HepG2 (cell line): Measurements from ENCODE around the gene PACRGL. TPM values are rescaled to one million over a fixed set of nuclear protein-coding genes. Genes with fewer than 3 reads are reported as not detected.

ENCODE experiments used
- ATAC-seq: fragments of 200-7000 bp; cut with Tn5 transposase; 3 replicates; pipeline ENCODE4 v1.9.1; 2020; ENCODE audit warnings: mild to moderate bottlenecking, moderate library complexity
- BruUV-seq: library from RNA; stranded (reverse); fragments of 400-500 nt; replicated peaks from 2 replicates; lab custom pipeline; 2021; lab: Mats Ljungman, UMichigan
- CTCF ChIA-PET: fragments of 300-600 bp; formaldehyde crosslinking; extraction: SDS; loops from one replicate; lab custom pipeline; 2021; ENCODE audit warnings: low total read pairs, inconsistent platforms, low intra/inter-chr PET ratio; lab: Yijun Ruan, JAX
- POLR2A ChIA-PET: fragments of 350-600 bp; sonication (Branson Sonifier 250); formaldehyde crosslinking; loops from one replicate; lab custom pipeline; 2020; ENCODE audit warnings: antibody characterized with exemption, inconsistent platforms; lab: Yijun Ruan, JAX
- DNase-seq: peaks from one replicate; pipeline ENCODE4 v3.0.0-alpha.2; 2015; ENCODE audit warnings: low spot score
- FAIRE-seq: peaks from 3 replicates; lab custom pipeline; 2011; peaks lifted over from hg19 to GRCh38; lab: Jason Lieb, UNC
- H2AFZ ChIP-seq: one replicate; pipeline ENCODE4 v1.6.1; 2011; ENCODE audit warnings: low read length, inconsistent platforms
- H3K27ac ChIP-seq: fragments of 300-600 bp; 3 replicates; pipeline ENCODE4 v1.8.0; 2011; ENCODE audit warnings: mixed run types, mild to moderate bottlenecking, mixed read lengths, low read length, inconsistent platforms; ENCODE audit not compliant: insufficient read depth; ENCODE audit errors: extremely low read length
- H3K27me3 ChIP-seq, 2 experiments: fragments of 200-600 bp in 1 of 2; 2 replicates in 1 of 2; 3 replicates in 1 of 2; pipeline versions ENCODE4 v1.6.0 to v1.8.0; 2011; ENCODE audit warnings: low read length in 2 of 2, mild to moderate bottlenecking in 2 of 2, moderate library complexity in 2 of 2, inconsistent platforms in 1 of 2; ENCODE audit not compliant: insufficient read depth in 2 of 2, control insufficient read depth in 1 of 2
- H3K36me3 ChIP-seq, 2 experiments: fragments of 200-600 bp in 1 of 2; replicated peaks in 1 of 2; 2 replicates in 1 of 2; 3 replicates in 1 of 2; pipeline versions ENCODE4 v1.5.1 to v1.8.0; 2011; ENCODE audit warnings: low read length in 2 of 2, inconsistent platforms in 1 of 2; ENCODE audit not compliant: insufficient read depth in 2 of 2, control insufficient read depth in 1 of 2
- H3K4me1 ChIP-seq: 2 replicates; pipeline ENCODE4 v1.5.1; 2012; ENCODE audit warnings: low read length, inconsistent platforms; ENCODE audit not compliant: insufficient read depth
- H3K4me2 ChIP-seq: 2 replicates; pipeline ENCODE4 v1.6.0; 2011; ENCODE audit warnings: low read depth, low read length, inconsistent platforms
- H3K4me3 ChIP-seq, 3 experiments: fragments of 200-600 bp in 1 of 3; sonication (generic), shearing (Covaris generic) in 1 of 3; replicated peaks in 1 of 3; 2 replicates each; pipeline ENCODE4 v1.5.1; 2011 to 2016; ENCODE audit warnings: low read length in 3 of 3, inconsistent platforms in 2 of 3, low read depth in 2 of 3, mild to moderate bottlenecking in 2 of 3, control low read depth in 1 of 3, mixed read lengths in 1 of 3; ENCODE audit not compliant: insufficient read depth in 1 of 3
- H3K79me2 ChIP-seq: one replicate; pipeline ENCODE4 v1.6.1; 2011; ENCODE audit warnings: low read length, inconsistent platforms; ENCODE audit not compliant: insufficient read depth
- H3K9ac ChIP-seq: 2 replicates; pipeline ENCODE4 v1.6.0; 2011; ENCODE audit warnings: mild to moderate bottlenecking, low read depth, low read length, inconsistent platforms; ENCODE audit not compliant: insufficient read depth
- H3K9me3 ChIP-seq: 2 replicates; pipeline ENCODE4 v1.5.1; 2012; ENCODE audit warnings: mild to moderate bottlenecking, low read length
- H4K20me1 ChIP-seq: 2 replicates; pipeline ENCODE4 v1.6.0; 2011; ENCODE audit warnings: inconsistent platforms, mild to moderate bottlenecking, low read length, moderate library complexity; ENCODE audit not compliant: insufficient read depth
- ARID2 ChIP-seq: sonication (generic); formaldehyde crosslinking; IDR thresholded peaks from 2 replicates; pipeline ENCODE4 v1.8.1; 2022; ENCODE audit warnings: mild to moderate bottlenecking, missing genetic modification reagents, borderline replicate concordance
- DPF2 ChIP-seq: sonication (generic); formaldehyde crosslinking; IDR thresholded peaks from 2 replicates; pipeline ENCODE4 v1.4.0; 2020; ENCODE audit warnings: mild to moderate bottlenecking, low read depth, missing genetic modification reagents, borderline replicate concordance
- GTF3A ChIP-seq: sonication (generic); formaldehyde crosslinking; conservative IDR thresholded peaks from 2 replicates; pipeline ENCODE4 v1.4.0; 2020; ENCODE audit warnings: mild to moderate bottlenecking, missing genetic modification reagents
- HOXD1 ChIP-seq: sonication (generic); formaldehyde crosslinking; IDR thresholded peaks from 2 replicates; pipeline ENCODE4 v1.5.0; 2020; ENCODE audit warnings: missing genetic modification reagents
- MTF2 ChIP-seq: sonication (generic); formaldehyde crosslinking; IDR thresholded peaks from 2 replicates; pipeline ENCODE4 v1.5.0; 2020; ENCODE audit warnings: missing genetic modification reagents, borderline replicate concordance
- PAWR ChIP-seq: sonication (generic); formaldehyde crosslinking; IDR thresholded peaks from 2 replicates; pipeline ENCODE4 v1.4.0; 2020; ENCODE audit warnings: missing genetic modification reagents, mild to moderate bottlenecking, borderline replicate concordance
- SIN3A ChIP-seq: IDR thresholded peaks from 2 replicates; pipeline ENCODE4 v1.6.1; 2011; ENCODE audit warnings: low read depth, mild to moderate bottlenecking, control low read depth, low read length, borderline replicate concordance
- TCF12 ChIP-seq, 2 experiments: fragments of 450-650 bp in 1 of 2; sonication (generic) in 1 of 2; formaldehyde crosslinking in 1 of 2; IDR thresholded peaks; 2 replicates each; pipeline versions ENCODE4 v1.6.1 to v1.8.0; 2017 to 2022; ENCODE audit warnings: antibody characterized with exemption in 1 of 2, mild to moderate bottlenecking in 1 of 2, missing genetic modification reagents in 1 of 2, moderate library complexity in 1 of 2
- ZBTB7B ChIP-seq: sonication (generic); formaldehyde crosslinking; IDR thresholded peaks from 2 replicates; pipeline ENCODE4 v1.4.0; 2020; ENCODE audit warnings: missing genetic modification reagents
- ZNF101 ChIP-seq: sonication (generic); formaldehyde crosslinking; IDR thresholded peaks from 2 replicates; pipeline ENCODE4 v1.4.0; 2020; ENCODE audit warnings: mild to moderate bottlenecking, low read depth, missing genetic modification reagents, borderline replicate concordance
- ZNF12 ChIP-seq: sonication (generic); formaldehyde crosslinking; IDR thresholded peaks from 2 replicates; pipeline ENCODE4 v1.5.0; 2020; ENCODE audit warnings: missing genetic modification reagents
- ZNF367 ChIP-seq: sonication (generic); formaldehyde crosslinking; IDR thresholded peaks from 2 replicates; pipeline ENCODE4 v1.4.0; 2020; ENCODE audit warnings: missing genetic modification reagents, borderline replicate concordance
- ZNF432 ChIP-seq: sonication (generic); formaldehyde crosslinking; IDR thresholded peaks from 2 replicates; pipeline ENCODE4 v1.5.0; 2020; ENCODE audit warnings: missing genetic modification reagents, mild to moderate bottlenecking, borderline replicate concordance
- ZNF619 ChIP-seq: sonication (generic); formaldehyde crosslinking; IDR thresholded peaks from 2 replicates; pipeline ENCODE4 v1.4.0; 2020; ENCODE audit warnings: mild to moderate bottlenecking, missing genetic modification reagents
- ZNF720 ChIP-seq: sonication (generic); formaldehyde crosslinking; IDR thresholded peaks from 2 replicates; pipeline ENCODE4 v1.4.0; 2020; ENCODE audit warnings: missing genetic modification reagents
- WGBS: methylation state at CpG from one replicate; pipeline ENCODE4 v1.1.6; 2017; ENCODE audit warnings: low lambda C conversion rate; 5-methylcytosine and 5-hydroxymethylcytosine counted together
- in situ Hi-C: cut with HindIII; loops from 2 replicates; pipeline ENCODE4 v1.10.0; 2017; ENCODE audit warnings: low pct_unique_long_range_greater_than_20kb; ENCODE audit not compliant: extremely low pct_ligation_motif_present
- intact Hi-C: fragments of 100-400 bp; cut with micrococcal nuclease; formaldehyde crosslinking; loops from one replicate; pipeline ENCODE4 v1.10.0; 2022; ENCODE audit not compliant: unreplicated experiment
- polyA plus RNA-seq, 8 experiments: library from polyadenylated mRNA; depleted of rRNA in 3 of 8; stranded (reverse) in 7 of 8; unstranded in 1 of 8; fragments of >200 nt; fragmentation: Illumina TruSeq in 4 of 8; extraction: Trizol in 4 of 8; gene quantifications; 2 replicates each; pipeline versions ENCODE4 v1.2.1 to v1.2.3, GENCODE V29; 2011 to 2016; ENCODE audit warnings: low read depth in 4 of 8, missing spikeins in 1 of 8, mixed read lengths in 1 of 8; ENCODE audit not compliant: insufficient read depth in 1 of 8
- total RNA-seq, 5 experiments: library from RNA; depleted of rRNA; stranded (reverse); fragments of >200 nt; fragmentation: Illumina TruSeq; extraction: Trizol; gene quantifications; 2 replicates each; pipeline ENCODE4 v1.2.3, GENCODE V29; 2016; ENCODE audit warnings: low read depth in 1 of 5
- TF ChIP-seq, protein P1 (sequence below): sonication (generic); formaldehyde crosslinking; IDR thresholded peaks from 2 replicates; pipeline ENCODE4 v1.4.0; 2020; ENCODE audit warnings: mild to moderate bottlenecking, low read depth, missing genetic modification reagents
- TF ChIP-seq, protein P2 (sequence below): sonication (generic); formaldehyde crosslinking; IDR thresholded peaks from 2 replicates; pipeline ENCODE4 v1.4.0; 2020; ENCODE audit warnings: low read depth, mild to moderate bottlenecking, missing genetic modification reagents
- TF ChIP-seq, protein P3 (sequence below): sonication (generic); formaldehyde crosslinking; IDR thresholded peaks from 2 replicates; pipeline ENCODE4 v1.8.0; 2022; ENCODE audit warnings: mild to moderate bottlenecking, missing genetic modification reagents, moderate library complexity
- TF ChIP-seq, protein P4 (sequence below), 2 experiments: fragments of 450-650 bp in 1 of 2; sonication (generic) in 1 of 2; formaldehyde crosslinking; IDR thresholded peaks; 2 replicates each; pipeline versions ENCODE4 v1.5.0 to v1.8.0; 2020 to 2022; ENCODE audit warnings: mild to moderate bottlenecking in 1 of 2, missing genetic modification reagents in 1 of 2
- TF ChIP-seq, protein P5 (sequence below): sonication (generic); formaldehyde crosslinking; IDR thresholded peaks from 2 replicates; pipeline ENCODE4 v1.9.0; 2021; ENCODE audit warnings: missing genetic modification reagents, borderline replicate concordance

The PACRGL gene
- total and polyA plus RNA-seq, 2 of the 13 experiments (the other 11 are each of a cell fraction or from before 2014, with no cell fraction given): 5.8 to 15.1 TPM

DNA sequence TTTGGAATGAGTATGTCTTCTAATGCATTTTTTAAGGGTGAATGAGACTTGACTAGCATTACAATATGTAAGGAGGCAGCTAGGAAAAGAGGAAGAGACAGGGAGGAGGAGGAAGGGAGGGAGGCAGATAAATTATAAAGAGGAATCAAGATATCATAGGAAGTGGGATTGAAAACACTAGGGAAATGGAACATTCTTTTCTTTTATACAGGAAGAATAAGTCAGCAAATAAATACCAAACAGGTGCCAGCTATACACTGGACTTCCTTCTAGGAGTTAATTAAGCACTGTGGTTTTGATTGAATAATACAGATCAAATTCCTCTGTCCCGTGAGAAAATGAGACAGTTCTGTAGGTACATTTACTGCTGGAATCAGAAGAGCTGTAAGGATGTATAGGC is 78.6 kb downstream of the PACRGL start:
- H3K4me1 ChIP-seq: no peaks in the 10 kb centered on the region
- no peak overlapping the region for H3K4me3 ChIP-seq
- H3K36me3 ChIP-seq: no peaks in the 10 kb centered on the region
- FAIRE-seq (no peak), DNase-seq (no peak), ATAC-seq (no peak)
- H3K9ac ChIP-seq: no peak overlapping the region
- ChIA-PET CTCF (no interaction called here), POLR2A (no interaction called here)
- no peaks in the 10 kb centered on the region for H4K20me1 ChIP-seq
- 0% methylated on average over 1 of the region's 1 CpG for WGBS
- H2AFZ ChIP-seq: no peak overlapping the region
- in situ Hi-C loops: loop anchor here (10.0 kb wide), 1 partner anchor 356 kb away; no protein-coding TSS in a partner anchor
- no peak overlapping the region for H3K4me2 ChIP-seq
- peaks cover 39% of the 10 kb centered on the region for H3K9me3 ChIP-seq
- intact Hi-C loops: no loop called here
- no peak overlapping the region for H3K27ac ChIP-seq
- BruUV-seq: no TSS peak
- H3K27me3 ChIP-seq: no peaks in the 10 kb centered on the region
- no peaks in the 10 kb centered on the region for H3K79me2 ChIP-seq
- TF ChIP-seq ZNF367 (CRISPR knock-in tag) (no peak), PAWR (CRISPR knock-in tag) (no peak), HOXD1 (no peak), ARID2 (no peak), ZNF12 (no peak), TCF12 (IDR thresholded peaks at IDR 0.05) (no peak), TCF12 (CRISPR knock-in tag; IDR thresholded peaks at IDR 0.05) (no peak), ZNF720 (CRISPR knock-in tag) (no peak), GTF3A (CRISPR knock-in tag) (no peak), MTF2 (CRISPR knock-in tag) (no peak), ZNF101 (CRISPR knock-in tag) (no peak), ZBTB7B (CRISPR knock-in tag) (no peak), ZNF619 (CRISPR knock-in tag) (no peak), SIN3A (no peak), ZNF432 (CRISPR knock-in tag) (no peak), DPF2 (CRISPR knock-in tag) (no peak)
- TF ChIP-seq, protein P1, sequence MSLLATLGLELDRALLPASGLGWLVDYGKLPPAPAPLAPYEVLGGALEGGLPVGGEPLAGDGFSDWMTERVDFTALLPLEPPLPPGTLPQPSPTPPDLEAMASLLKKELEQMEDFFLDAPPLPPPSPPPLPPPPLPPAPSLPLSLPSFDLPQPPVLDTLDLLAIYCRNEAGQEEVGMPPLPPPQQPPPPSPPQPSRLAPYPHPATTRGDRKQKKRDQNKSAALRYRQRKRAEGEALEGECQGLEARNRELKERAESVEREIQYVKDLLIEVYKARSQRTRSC: no peak
- TF ChIP-seq, protein P2, sequence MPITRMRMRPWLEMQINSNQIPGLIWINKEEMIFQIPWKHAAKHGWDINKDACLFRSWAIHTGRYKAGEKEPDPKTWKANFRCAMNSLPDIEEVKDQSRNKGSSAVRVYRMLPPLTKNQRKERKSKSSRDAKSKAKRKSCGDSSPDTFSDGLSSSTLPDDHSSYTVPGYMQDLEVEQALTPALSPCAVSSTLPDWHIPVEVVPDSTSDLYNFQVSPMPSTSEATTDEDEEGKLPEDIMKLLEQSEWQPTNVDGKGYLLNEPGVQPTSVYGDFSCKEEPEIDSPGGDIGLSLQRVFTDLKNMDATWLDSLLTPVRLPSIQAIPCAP: no peak
- TF ChIP-seq, protein P3, sequence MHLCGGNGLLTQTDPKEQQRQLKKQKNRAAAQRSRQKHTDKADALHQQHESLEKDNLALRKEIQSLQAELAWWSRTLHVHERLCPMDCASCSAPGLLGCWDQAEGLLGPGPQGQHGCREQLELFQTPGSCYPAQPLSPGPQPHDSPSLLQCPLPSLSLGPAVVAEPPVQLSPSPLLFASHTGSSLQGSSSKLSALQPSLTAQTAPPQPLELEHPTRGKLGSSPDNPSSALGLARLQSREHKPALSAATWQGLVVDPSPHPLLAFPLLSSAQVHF (CRISPR knock-in tag): no peak
- TF ChIP-seq, protein P4, sequence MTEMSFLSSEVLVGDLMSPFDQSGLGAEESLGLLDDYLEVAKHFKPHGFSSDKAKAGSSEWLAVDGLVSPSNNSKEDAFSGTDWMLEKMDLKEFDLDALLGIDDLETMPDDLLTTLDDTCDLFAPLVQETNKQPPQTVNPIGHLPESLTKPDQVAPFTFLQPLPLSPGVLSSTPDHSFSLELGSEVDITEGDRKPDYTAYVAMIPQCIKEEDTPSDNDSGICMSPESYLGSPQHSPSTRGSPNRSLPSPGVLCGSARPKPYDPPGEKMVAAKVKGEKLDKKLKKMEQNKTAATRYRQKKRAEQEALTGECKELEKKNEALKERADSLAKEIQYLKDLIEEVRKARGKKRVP (CRISPR knock-in tag; IDR thresholded peaks at IDR 0.05): no peak
- TF ChIP-seq, protein P5, sequence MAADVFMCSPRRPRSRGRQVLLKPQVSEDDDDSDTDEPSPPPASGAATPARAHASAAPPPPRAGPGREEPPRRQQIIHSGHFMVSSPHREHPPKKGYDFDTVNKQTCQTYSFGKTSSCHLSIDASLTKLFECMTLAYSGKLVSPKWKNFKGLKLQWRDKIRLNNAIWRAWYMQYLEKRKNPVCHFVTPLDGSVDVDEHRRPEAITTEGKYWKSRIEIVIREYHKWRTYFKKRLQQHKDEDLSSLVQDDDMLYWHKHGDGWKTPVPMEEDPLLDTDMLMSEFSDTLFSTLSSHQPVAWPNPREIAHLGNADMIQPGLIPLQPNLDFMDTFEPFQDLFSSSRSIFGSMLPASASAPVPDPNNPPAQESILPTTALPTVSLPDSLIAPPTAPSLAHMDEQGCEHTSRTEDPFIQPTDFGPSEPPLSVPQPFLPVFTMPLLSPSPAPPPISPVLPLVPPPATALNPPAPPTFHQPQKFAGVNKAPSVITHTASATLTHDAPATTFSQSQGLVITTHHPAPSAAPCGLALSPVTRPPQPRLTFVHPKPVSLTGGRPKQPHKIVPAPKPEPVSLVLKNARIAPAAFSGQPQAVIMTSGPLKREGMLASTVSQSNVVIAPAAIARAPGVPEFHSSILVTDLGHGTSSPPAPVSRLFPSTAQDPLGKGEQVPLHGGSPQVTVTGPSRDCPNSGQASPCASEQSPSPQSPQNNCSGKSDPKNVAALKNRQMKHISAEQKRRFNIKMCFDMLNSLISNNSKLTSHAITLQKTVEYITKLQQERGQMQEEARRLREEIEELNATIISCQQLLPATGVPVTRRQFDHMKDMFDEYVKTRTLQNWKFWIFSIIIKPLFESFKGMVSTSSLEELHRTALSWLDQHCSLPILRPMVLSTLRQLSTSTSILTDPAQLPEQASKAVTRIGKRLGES (CRISPR knock-in tag): no peak
- TF ChIP-seq, all 625 proteins: peak for 0
